Measurements from ENCODE around the gene LIPC. TPM values are rescaled to one million over a fixed set of nuclear protein-coding genes. Genes with fewer than 3 reads are reported as not detected.

The LIPC gene
- total and polyA plus RNA-seq, 8 donors = 0.69 to 5.5 (median 1.5) TPM

- intact Hi-C loops (cut with DNase I) = no loop called here
- 90 to 91% methylated on average over 3 of the region's 3 CpGs for WGBS, 2 donors
- TF ChIP-seq CTCF (IDR thresholded peaks at IDR 0.05) = no peak
- peaks cover 0 to 3% (median 0%) of the 10 kb centered on the region in 3 donors for H3K4me1 ChIP-seq
- no peaks in the 10 kb centered on the region for H3K9me3 ChIP-seq
- no peaks in the 10 kb centered on the region for H3K36me3 ChIP-seq
- ATAC-seq (no peak), DNase-seq (no peak), FAIRE-seq (no peak)
- no peak overlapping the region for H3K27ac ChIP-seq
- H3K27me3 ChIP-seq = no peaks in the 10 kb centered on the region
- no peak overlapping the region for H3K4me3 ChIP-seq
These were observed 107.1 kb downstream of the LIPC start for GRCh38 chr15:58538901-58539300.

- Histone ChIP-seq H3K27ac (no peak overlapping the region), H3K4me3 (no peak overlapping the region), H3K9me3 (no peaks in the 10 kb centered on the region), H3K36me3 (no peaks in the 10 kb centered on the region), H3K4me1 (peaks cover 0 to 3% (median 0%) of the 10 kb centered on the region in 3 donors), H3K27me3 (no peaks in the 10 kb centered on the region)
- 75 to 77% methylated on average over 1 of the region's 1 CpG for WGBS, 2 donors
- ATAC-seq (no peak), DNase-seq (no peak), FAIRE-seq (no peak)
- intact Hi-C loops (cut with DNase I) = no loop called here
- no peak for TF ChIP-seq CTCF (IDR thresholded peaks at IDR 0.05)
These were observed 107.8 kb downstream of the LIPC start for GRCh38 chr15:58539548-58539947.

GRCh38 chr15:58541410-58542087 lies 109.8 kb downstream of the LIPC start:
- 87 to 88% methylated on average over 22 of the region's 22 CpGs for whole genome bisulfite sequencing, 2 donors

GRCh38 chr15:58543664-58544335 lies 112.0 kb downstream of the LIPC start:
- H3K4me3 ChIP-seq = no peak overlapping the region
- no peaks in the 10 kb centered on the region for H3K27me3 ChIP-seq
- FAIRE-seq = no peak
- no peak overlapping the region for H3K27ac ChIP-seq
- no peaks in the 10 kb centered on the region for H3K9me3 ChIP-seq
- no peak for TF ChIP-seq CTCF (IDR thresholded peaks at IDR 0.05)
- H3K36me3 ChIP-seq = no peaks in the 10 kb centered on the region
- peaks cover 0 to 4% (median 0%) of the 10 kb centered on the region in 3 donors for H3K4me1 ChIP-seq
- no peak for ATAC-seq
- DNase-seq = no peak
- 91 to 95% methylated on average over 17 of the region's 17 CpGs for WGBS, 2 donors
- intact Hi-C loops (cut with DNase I) = no loop called here

More at GRCh38 chr15:58541410-58542087, 109.8 kb downstream of the LIPC start:
- FAIRE-seq = no peak
- no peak for TF ChIP-seq CTCF (IDR thresholded peaks at IDR 0.05)
- Histone ChIP-seq H3K27me3 (no peaks in the 10 kb centered on the region), H3K27ac (no peak overlapping the region), H3K36me3 (no peaks in the 10 kb centered on the region), H3K9me3 (no peaks in the 10 kb centered on the region), H3K4me1 (no peaks in the 10 kb centered on the region), H3K4me3 (no peak overlapping the region)
- no peak for DNase-seq
- no peak for ATAC-seq
- intact Hi-C loops (cut with DNase I) = no loop called here

- TF ChIP-seq CTCF (IDR thresholded peaks at IDR 0.05) = no peak
- intact Hi-C loops (cut with DNase I) = no loop called here
- Histone ChIP-seq H3K36me3 (no peaks in the 10 kb centered on the region), H3K4me3 (no peak overlapping the region), H3K27ac (no peak overlapping the region), H3K27me3 (no peaks in the 10 kb centered on the region), H3K4me1 (peaks cover 0 to 4% (median 0%) of the 10 kb centered on the region in 3 donors), H3K9me3 (no peaks in the 10 kb centered on the region)
- DNase-seq (no peak), FAIRE-seq (no peak), ATAC-seq (no peak)
- 82 to 85% methylated on average over 5 of the region's 5 CpGs for WGBS, 2 donors
These were observed 113.0 kb downstream of the LIPC start for GRCh38 chr15:58544756-58545155.

Measured in pancreas (tissue), 10 donors.